Spleen (tissue), 11 donors: ENCODE data around the gene WNT6. TPM values are rescaled to one million over a fixed set of nuclear protein-coding genes. Genes with fewer than 3 reads are reported as not detected.

Experiments used
- DNase-seq: peaks from one replicate; pipeline ENCODE4 v3.0.0-alpha.2; 2020
- H3K27ac ChIP-seq, 8 donors: fragments of 200-600 bp; sonication (generic) in 7 of 8; 1 replicate in 4 of 8; 2 replicates in 4 of 8; pipeline versions ENCODE4 v1.5.0 to v1.8.0; 2016 to 2021; ENCODE audit warnings: inconsistent platforms in 4 of 8, mild to moderate bottlenecking in 4 of 8, moderate library complexity in 1 of 8
- H3K27me3 ChIP-seq, 7 donors: fragments of 200-600 bp; sonication (generic) in 6 of 7; replicated peaks in 1 of 7; 1 replicate in 4 of 7; 2 replicates in 3 of 7; pipeline versions ENCODE4 v1.5.0 to v1.8.0; 2016 to 2021; ENCODE audit warnings: inconsistent platforms in 3 of 7, mild to moderate bottlenecking in 1 of 7
- H3K36me3 ChIP-seq, 6 donors: fragments of 200-600 bp; sonication (generic) in 5 of 6; 1 replicate in 4 of 6; 2 replicates in 2 of 6; pipeline versions ENCODE4 v1.5.0 to v1.8.0; 2016 to 2021; ENCODE audit warnings: inconsistent platforms in 2 of 6
- H3K4me1 ChIP-seq, 6 donors: fragments of 200-600 bp; sonication (generic) in 5 of 6; 1 replicate in 3 of 6; 2 replicates in 3 of 6; pipeline versions ENCODE4 v1.5.0 to v1.8.0; 2016 to 2021; ENCODE audit warnings: inconsistent platforms in 3 of 6
- H3K4me3 ChIP-seq, 8 donors: fragments of 200-600 bp; sonication (generic) in 7 of 8; 1 replicate in 4 of 8; 2 replicates in 4 of 8; pipeline versions ENCODE4 v1.5.0 to v1.8.0; 2016 to 2021; ENCODE audit warnings: inconsistent platforms in 4 of 8, mild to moderate bottlenecking in 4 of 8, moderate library complexity in 2 of 8
- H3K9me3 ChIP-seq, 8 donors: fragments of 200-600 bp; sonication (generic) in 7 of 8; 1 replicate in 4 of 8; 2 replicates in 4 of 8; pipeline versions ENCODE4 v1.5.0 to v1.8.0; 2016 to 2021; ENCODE audit warnings: inconsistent platforms in 4 of 8
- POLR2A ChIP-seq, 3 donors: fragments of 450-650 bp; IDR thresholded peaks; one replicate each; pipeline ENCODE4 v1.5.1; 2017; ENCODE audit warnings: antibody characterized with exemption in 3 of 3, mild to moderate bottlenecking in 1 of 3
- POLR2AphosphoS5 ChIP-seq, 3 donors: sonication (generic); formaldehyde crosslinking; IDR thresholded peaks; one replicate each; pipeline ENCODE4 v1.5.1; 2017; ENCODE audit warnings: antibody characterized with exemption in 3 of 3
- WGBS, 5 donors: extraction: QIAGEN DNeasy Blood & Tissue Kit in 3 of 5; methylation state at CpG; one replicate each; pipeline versions ENCODE4 v1.1.5 to v1.1.7; 2013 to 2018; 5-methylcytosine and 5-hydroxymethylcytosine counted together
- intact Hi-C: fragments of 100-400 bp; cut with DNase I; formaldehyde crosslinking; loops from one replicate; pipeline ENCODE4 v1.15.0; 2023; ENCODE audit warnings: low total_unique reads
- polyA plus RNA-seq, 3 donors: library from polyadenylated mRNA; stranded (reverse); fragments of 200-250 nt; gene quantifications; one replicate each; pipeline ENCODE4 v1.2.1, GENCODE V29; 2013
- total RNA-seq, 7 donors: library from RNA; depleted of rRNA in 3 of 7; stranded (reverse); fragments of >200 nt in 3 of 7; fragmentation: NEBNext Ultra II Directional in 4 of 7; extraction: Animal tissue kit (Norgen Biotek cat#: 25700) in 4 of 7; gene quantifications; one replicate each; pipeline versions ENCODE4 v1.1.0 to v1.2.1, GENCODE V29; 2016 to 2021
- TF ChIP-seq, protein P1 (sequence below), 11 experiments: fragments of 200-600 bp in 7 of 11; fragments of 450-650 bp in 4 of 11; sonication (generic) in 4 of 11; IDR thresholded peaks in 8 of 11; conservative IDR thresholded peaks in 3 of 11; 1 replicate in 7 of 11; 2 replicates in 4 of 11; pipeline versions ENCODE4 v1.4.0 to v1.8.0; 2016 to 2021; ENCODE audit warnings: antibody characterized with exemption in 11 of 11, inconsistent platforms in 4 of 11, mild to moderate bottlenecking in 1 of 11
- donor health status: healthy with polysubstance abuse.
- donor health status: DM: no; HTN: no; CAD: no; lungs with moderate emphysema.
- donor health status: DM: no; HTN: no; CAD: no.
- donor health status: Bipolar disorder and iron deficiency.
- donor health status: healthy.
- donor health status: DM: no; HTN: no; CAD: no.
- donor health status: DM: yes; HTN: yes; CAD: no.

The WNT6 gene
- total and polyA plus RNA-seq, 10 donors, result 1.1 to 10.9 (median 6.7) TPM

DNA sequence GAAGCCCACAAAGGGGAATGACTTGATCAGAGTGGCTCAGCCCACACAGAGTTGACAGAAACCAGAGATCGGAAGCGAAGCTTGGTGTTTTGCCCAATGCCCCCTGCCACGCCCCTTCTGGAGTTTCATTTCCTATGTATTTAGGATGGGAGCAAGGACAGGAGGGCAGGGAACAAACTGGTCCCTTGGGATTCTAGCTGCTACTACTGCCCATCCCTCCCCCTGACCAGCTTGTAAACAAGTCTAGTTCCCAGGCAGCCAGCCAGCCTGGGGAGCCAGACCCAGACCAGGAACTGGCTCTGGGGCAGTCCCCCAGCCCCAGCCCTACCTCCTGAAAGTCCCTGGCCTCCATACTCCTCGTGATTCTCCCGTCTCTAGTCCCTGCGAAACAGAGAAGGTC, 8.3 kb downstream of the WNT6 start:
- WGBS, 5 donors, result 51 to 62% (median 52%) methylated on average over 6 of the region's 6 CpGs
- intact Hi-C loops, result no loop called here

DNA sequence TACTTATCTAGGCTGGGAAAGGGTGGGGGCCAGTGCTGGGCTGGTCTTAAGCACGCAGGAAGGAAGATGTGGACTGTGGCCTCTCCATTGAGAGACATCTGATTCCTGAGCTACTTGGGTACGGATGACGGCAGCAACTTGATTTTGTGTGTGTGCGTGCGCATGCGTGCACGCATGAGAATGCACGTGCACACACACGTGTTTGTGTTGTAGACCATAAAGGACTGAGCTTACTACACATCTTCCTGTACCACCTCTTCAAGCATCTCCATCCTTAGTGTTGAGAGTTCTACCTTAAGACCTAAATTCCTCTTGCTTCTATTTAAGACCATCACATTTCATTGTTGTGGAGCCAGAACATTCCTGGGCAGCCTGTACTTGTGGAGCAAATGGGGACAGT, 9.5 kb downstream of the WNT6 start:
- Histone ChIP-seq H3K27ac (no peak overlapping the region), H3K27me3 (peaks cover 0 to 79% (median 29%) of the 10 kb centered on the region in 7 donors), H3K9me3 (no peaks in the 10 kb centered on the region), H3K4me3 (no peak overlapping the region), H3K4me1 (peaks cover 13 to 58% (median 44%) of the 10 kb centered on the region in 6 donors), H3K36me3 (peaks cover 0 to 7% (median 0%) of the 10 kb centered on the region in 6 donors)
- intact Hi-C loops, result no loop called here
- DNase-seq, result no peak
- TF ChIP-seq, protein P1, sequence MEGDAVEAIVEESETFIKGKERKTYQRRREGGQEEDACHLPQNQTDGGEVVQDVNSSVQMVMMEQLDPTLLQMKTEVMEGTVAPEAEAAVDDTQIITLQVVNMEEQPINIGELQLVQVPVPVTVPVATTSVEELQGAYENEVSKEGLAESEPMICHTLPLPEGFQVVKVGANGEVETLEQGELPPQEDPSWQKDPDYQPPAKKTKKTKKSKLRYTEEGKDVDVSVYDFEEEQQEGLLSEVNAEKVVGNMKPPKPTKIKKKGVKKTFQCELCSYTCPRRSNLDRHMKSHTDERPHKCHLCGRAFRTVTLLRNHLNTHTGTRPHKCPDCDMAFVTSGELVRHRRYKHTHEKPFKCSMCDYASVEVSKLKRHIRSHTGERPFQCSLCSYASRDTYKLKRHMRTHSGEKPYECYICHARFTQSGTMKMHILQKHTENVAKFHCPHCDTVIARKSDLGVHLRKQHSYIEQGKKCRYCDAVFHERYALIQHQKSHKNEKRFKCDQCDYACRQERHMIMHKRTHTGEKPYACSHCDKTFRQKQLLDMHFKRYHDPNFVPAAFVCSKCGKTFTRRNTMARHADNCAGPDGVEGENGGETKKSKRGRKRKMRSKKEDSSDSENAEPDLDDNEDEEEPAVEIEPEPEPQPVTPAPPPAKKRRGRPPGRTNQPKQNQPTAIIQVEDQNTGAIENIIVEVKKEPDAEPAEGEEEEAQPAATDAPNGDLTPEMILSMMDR (IDR thresholded peaks at IDR 0.05 in 8 of 11, conservative IDR thresholded peaks at IDR 0.05 in 3 of 11), result no peak
- TF ChIP-seq POLR2AphosphoS5 (IDR thresholded peaks at IDR 0.05) (no peak), POLR2A (IDR thresholded peaks at IDR 0.05) (no peak)
- WGBS, 5 donors, result 86 to 96% (median 89%) methylated on average over 4 to 9 of the region's 9 CpGs

More for the DNA sequence above, 8.3 kb downstream of the WNT6 start:
- peak; percentile 25 to 50 (median 39) for TF ChIP-seq POLR2AphosphoS5 (IDR thresholded peaks at IDR 0.05)
- TF ChIP-seq, protein P1 (IDR thresholded peaks at IDR 0.05 in 8 of 11, conservative IDR thresholded peaks at IDR 0.05 in 3 of 11), result no peak
- Histone ChIP-seq H3K4me3 (no peak overlapping the region), H3K27ac (peak overlapping the region in 5 of 8 donors; percentile 10 to 35 (median 31)), H3K27me3 (peaks cover 0 to 79% (median 19%) of the 10 kb centered on the region in 7 donors), H3K4me1 (peaks cover 13 to 48% (median 34%) of the 10 kb centered on the region in 6 donors), H3K36me3 (no peaks in the 10 kb centered on the region), H3K9me3 (no peaks in the 10 kb centered on the region)
- DNase-seq, result no peak

DNA sequence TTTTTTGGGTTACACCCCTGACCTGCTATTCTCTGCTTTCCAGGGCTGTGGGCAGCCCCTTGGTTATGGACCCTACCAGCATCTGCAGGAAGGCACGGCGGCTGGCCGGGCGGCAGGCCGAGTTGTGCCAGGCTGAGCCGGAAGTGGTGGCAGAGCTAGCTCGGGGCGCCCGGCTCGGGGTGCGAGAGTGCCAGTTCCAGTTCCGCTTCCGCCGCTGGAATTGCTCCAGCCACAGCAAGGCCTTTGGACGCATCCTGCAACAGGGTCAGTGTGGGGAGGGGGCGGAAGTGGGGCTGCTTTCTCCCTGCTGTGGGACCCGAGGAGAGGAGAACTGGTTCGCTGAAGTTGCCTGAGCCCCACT, 11.4 kb downstream of the WNT6 start:
- Histone ChIP-seq H3K27me3 (peaks cover 0 to 81% (median 29%) of the 10 kb centered on the region in 7 donors), H3K4me1 (peaks cover 13 to 58% (median 44%) of the 10 kb centered on the region in 6 donors), H3K4me3 (peak overlapping the region; percentile 35 to 73 (median 44)), H3K36me3 (peaks cover 0 to 7% (median 0%) of the 10 kb centered on the region in 6 donors), H3K9me3 (no peaks in the 10 kb centered on the region), H3K27ac (peak overlapping the region in 1 of 8 donors; percentile 44)
- no peak for TF ChIP-seq POLR2A (IDR thresholded peaks at IDR 0.05)
- peak; percentile 30 to 56 (median 42) for TF ChIP-seq POLR2AphosphoS5 (IDR thresholded peaks at IDR 0.05)
- DNase-seq, result peak; percentile 87
- 0 to 31% (median 11%) methylated on average over 1 to 18 of the region's 18 CpGs for WGBS, 5 donors
- intact Hi-C loops, result no loop called here

DNA sequence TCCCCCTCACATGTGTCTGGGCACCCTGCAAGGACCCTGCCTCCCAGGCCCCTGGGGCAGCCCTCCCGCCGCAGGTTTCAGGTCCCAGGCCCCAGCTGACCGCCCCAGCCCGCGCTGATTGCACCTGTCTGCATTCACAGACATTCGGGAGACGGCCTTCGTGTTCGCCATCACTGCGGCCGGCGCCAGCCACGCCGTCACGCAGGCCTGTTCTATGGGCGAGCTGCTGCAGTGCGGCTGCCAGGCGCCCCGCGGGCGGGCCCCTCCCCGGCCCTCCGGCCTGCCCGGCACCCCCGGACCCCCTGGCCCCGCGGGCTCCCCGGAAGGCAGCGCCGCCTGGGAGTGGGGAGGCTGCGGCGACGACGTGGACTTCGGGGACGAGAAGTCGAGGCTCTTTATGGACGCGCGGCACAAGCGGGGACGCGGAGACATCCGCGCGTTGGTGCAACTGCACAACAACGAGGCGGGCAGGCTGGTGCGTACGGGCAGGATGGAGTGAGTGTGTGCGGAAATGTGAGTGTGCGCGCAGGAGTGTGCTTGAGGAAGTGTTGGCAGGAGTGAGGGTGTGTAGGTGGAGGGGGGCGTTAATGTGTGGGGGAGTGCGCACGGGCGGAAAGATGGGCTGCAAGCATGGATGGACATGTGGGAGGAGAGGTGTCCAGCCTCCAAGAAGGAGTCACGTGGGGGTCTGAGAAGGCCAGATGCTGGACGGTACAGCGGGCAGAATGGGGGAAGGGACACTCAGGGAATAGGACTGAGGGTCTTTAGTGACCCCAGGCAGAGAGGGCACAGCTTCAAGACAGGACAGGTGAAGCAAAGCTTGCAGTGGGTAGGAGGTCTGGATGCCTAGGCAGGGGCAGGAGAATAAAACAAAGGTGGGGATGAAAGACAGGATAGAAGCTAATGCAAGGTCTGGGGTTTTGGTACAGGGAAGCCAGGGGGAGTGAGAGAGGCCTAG, 12.0 kb downstream of the WNT6 start:
- Histone ChIP-seq H3K4me3 (peak overlapping the region; percentile 35 to 73 (median 44)), H3K4me1 (peaks cover 13 to 61% (median 44%) of the 10 kb centered on the region in 6 donors), H3K9me3 (no peaks in the 10 kb centered on the region), H3K27ac (peak overlapping the region in 1 of 8 donors; percentile 44), H3K27me3 (peaks cover 0 to 83% (median 29%) of the 10 kb centered on the region in 7 donors), H3K36me3 (peaks cover 0 to 7% (median 0%) of the 10 kb centered on the region in 6 donors)
- intact Hi-C loops, result no loop called here
- TF ChIP-seq POLR2AphosphoS5 (IDR thresholded peaks at IDR 0.05) (peak in 2 of 3 donors; percentile 4 to 39), POLR2A (IDR thresholded peaks at IDR 0.05) (no peak)
- peak; percentile 85 for DNase-seq
- 2 to 8% (median 5%) methylated on average over 33 to 60 of the region's 60 CpGs for WGBS, 5 donors
